Stimulated activated CD4-positive, alpha-beta T cell treated with anti-CD3 and anti-CD28 coated beads, Interleukin-1b, Interleukin-23, amount 100 ng/mL, for 1 hour (primary cell): ENCODE data around the gene UQCC5.
"Not testable (repeated sequence)": the region's sequence is repeated elsewhere in the genome, so short reads cannot be mapped to it uniquely, and the experiment has no call there.

Experiments
- DNase-seq, 2 donors: peaks; one replicate each; pipeline ENCODE4 v3.0.0-alpha.2; 2020; ENCODE audit warnings: low read depth in 2 of 2

UQCC5 gene

GRCh38 chr3:52522651-52523251 is 13.7 kb upstream of the UQCC5 start:
- DNase-seq, result no peak

DNA sequence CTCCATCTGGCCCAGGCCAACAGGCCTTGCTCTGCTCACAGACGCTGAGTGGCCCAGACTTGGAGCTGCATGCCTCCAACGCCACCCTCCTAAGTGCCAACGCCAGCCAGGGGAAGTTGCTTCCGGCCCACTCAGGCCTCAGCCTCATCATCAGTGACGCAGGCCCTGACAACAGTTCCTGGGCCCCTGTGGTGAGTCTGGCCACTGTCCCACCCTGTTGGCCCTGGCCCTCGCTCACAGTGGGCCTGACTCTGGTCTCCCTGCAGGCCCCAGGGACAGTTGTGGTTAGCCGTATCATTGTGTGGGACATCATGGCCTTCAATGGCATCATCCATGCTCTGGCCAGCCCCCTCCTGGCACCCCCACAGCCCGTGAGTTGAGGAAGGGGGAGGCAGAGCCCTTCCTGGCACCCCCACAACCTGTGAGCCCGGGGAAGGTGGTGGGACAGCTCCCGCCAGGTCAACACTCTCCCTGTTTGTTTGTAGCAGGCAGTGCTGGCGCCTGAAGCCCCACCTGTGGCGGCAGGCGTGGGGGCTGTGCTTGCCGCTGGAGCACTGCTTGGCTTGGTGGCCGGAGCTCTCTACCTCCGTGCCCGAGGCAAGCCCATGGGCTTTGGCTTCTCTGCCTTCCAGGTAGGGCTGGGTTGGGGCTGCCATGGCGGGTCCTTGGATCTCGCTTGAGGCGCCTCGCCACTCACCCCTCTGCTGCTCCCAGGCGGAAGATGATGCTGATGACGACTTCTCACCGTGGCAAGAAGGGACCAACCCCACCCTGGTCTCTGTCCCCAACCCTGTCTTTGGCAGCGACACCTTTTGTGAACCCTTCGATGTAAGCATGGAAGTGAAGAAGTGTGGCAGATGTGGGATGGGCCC is 12.8 kb upstream of the UQCC5 start:
- no peak for DNase-seq

DNA sequence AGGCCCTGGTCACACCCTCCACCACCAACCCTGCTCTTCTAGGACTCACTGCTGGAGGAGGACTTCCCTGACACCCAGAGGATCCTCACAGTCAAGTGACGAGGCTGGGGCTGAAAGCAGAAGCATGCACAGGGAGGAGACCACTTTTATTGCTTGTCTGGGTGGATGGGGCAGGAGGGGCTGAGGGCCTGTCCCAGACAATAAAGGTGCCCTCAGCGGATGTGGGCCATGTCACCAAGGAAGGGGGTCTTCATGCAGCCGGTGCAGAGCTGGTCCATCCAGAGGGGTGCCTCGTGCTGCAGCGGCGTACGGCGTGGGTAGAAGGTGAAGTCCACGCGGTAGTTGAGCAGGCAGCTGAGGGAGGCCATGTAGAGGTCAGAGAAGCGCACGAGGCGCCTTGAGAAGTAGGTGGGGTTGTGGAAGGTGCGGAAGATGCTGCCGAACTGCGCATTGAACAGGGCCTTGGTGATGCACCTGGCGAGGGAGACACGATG is 12.1 kb upstream of the UQCC5 start:
- no peak for DNase-seq

- no peak for DNase-seq
These were observed 11.4 kb upstream of the UQCC5 start for GRCh38 chr3:52524752-52525679.

GRCh38 chr3:52525680-52526561 is 10.5 kb upstream of the UQCC5 start:
- DNase-seq, result no peak

GRCh38 chr3:52526671-52527038 is 9.8 kb upstream of the UQCC5 start:
- DNase-seq, result not testable (repeated sequence)

- DNase-seq, result no peak
These were observed 9.2 kb upstream of the UQCC5 start for GRCh38 chr3:52527039-52527731.

GRCh38 chr3:52527732-52528585 is 8.4 kb upstream of the UQCC5 start:
- no peak for DNase-seq

- DNase-seq, result no peak
These were observed 7.6 kb upstream of the UQCC5 start for GRCh38 chr3:52528586-52529375.

DNA sequence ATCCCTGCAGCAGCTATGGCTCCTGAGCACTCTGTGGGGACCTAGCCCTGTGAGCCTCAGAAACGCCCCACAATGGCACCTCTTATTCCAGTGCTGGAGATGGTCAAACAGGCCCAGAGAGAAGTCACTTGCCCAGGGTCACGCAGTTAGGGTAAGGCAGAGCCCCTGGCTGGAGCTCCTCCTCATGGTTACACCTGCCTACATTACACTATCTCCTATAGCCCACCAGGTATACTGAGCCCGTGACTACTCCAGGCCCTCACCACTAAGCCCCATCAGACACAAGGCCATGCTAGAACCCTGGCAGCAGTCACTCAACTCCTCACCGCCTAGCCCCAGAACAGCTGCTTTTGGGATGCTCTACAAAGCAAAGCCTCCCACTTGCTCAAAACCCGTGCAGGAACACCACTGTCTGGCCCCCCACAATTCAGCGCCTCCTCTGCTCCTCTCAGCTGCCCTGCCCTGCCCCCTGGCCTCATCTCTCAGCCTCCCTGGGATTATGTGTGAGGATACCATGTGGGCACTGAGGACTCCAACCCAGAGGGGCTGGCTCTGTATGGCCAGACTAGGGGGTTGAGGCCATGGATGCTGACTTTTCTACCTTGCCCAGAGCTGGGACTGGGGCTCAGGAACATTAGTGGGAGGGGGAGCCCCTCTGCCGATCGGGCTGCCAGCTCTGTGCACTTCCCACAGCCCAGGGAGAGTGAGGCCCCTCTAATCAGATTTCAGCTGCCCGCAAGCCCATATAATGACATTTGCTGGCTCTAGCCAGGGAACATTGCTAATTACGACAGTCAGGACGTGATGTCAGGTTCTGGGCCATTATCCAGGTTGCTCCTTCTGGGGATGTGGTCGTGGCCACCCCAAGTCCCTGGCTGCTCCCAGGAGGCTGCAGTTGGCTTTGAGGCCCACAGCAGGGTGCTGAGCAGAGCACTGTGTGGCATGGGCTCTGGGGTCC is 6.8 kb upstream of the UQCC5 start:
- DNase-seq, result no peak

- DNase-seq, result no peak
These were observed 5.2 kb upstream of the UQCC5 start for GRCh38 chr3:52530918-52531826.

DNA sequence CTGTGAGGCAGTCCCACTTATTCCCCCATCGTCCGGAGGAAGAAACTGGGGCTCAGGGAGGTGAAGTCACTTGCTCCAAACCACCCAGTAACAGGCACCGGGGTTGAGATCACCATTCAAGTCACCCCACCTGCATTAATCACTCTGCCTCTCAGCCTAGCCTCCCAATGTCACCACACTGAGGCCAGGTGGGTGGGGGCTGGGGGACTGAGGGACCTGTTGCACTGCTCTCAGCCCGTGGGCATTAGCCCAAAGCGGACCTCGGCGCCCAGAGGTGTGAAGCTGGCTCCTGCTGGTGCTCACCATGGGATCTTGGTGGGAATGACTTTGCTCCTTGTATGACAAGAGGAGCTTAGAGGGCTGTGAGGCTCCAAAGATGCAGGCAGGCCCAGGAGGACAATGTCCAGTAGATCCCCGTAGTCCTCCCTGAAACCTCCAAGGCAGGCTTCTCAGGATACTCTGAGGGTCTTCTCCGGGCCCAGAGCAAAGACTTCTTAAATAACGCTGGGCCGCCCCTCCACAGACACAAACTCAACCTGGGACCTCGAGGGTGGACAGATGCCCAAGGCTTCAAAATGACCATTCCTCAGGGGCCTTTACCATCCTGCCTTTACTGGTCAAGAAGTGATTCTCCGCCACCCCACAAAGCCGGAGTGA is 4.4 kb upstream of the UQCC5 start:
- no peak for DNase-seq

- no peak for DNase-seq
These were observed 3.9 kb upstream of the UQCC5 start for GRCh38 chr3:52532517-52532837.

GRCh38 chr3:52532838-52533622 is 3.4 kb upstream of the UQCC5 start:
- no peak for DNase-seq

DNA sequence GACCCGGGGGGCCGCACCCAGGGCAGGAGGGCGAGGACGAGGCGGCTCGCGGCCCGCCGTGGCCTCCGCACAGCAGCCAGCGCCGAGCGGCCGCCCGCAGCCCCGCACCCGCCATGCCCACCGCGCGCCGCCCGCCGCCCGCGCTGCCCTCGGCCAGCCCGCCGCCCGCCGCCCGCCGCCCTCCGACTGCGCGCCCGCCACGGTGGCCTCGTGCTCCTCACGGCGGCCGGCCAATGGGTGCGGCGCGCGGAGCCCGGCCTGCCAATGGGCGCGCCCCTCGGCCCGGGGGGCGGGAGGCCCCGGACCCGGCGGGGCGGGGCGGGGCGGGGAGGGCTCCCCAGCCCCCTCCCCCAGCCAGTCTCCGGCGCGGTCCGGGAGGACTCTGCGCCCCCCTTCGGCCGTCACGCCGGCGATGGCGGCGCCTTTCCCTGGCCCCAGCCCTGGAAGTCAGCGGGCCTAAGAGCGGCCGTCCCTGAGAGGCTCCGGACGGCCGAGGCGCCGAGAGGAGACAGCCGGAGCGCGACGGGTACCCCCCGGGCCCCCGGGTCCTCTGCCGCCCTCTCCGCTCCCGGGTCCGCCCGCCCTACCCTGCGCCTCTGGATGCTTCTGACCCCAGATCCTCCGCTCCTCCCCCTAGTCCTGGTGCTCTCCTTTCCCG is 2.7 kb upstream of the UQCC5 start, which contains the start of gene NT5DC2:
TSS of gene NT5DC2 (minus strand) at position 235 of the 658 bp plus-strand sequence. CDS start at position 115, 120 bp downstream.
- DNase-seq, result peak; percentile 13 to 49
